CD4-positive, alpha-beta T cell (primary cell): ENCODE measurements around the gene EGLN3. TPM values are rescaled to one million over a fixed set of nuclear protein-coding genes. Genes with fewer than 3 reads are reported as not detected.

Experiments
- ATAC-seq: fragments of 200-7000 bp; cut with Tn5 transposase; one replicate; pipeline ENCODE4 v1.10.0; 2022; ENCODE audit warnings: mild to moderate bottlenecking; ENCODE audit not compliant: poor library complexity
- CTCF ChIA-PET: fragments of 350-600 bp; sonication (Branson Sonifier 250); formaldehyde crosslinking; loops from one replicate; lab custom pipeline; 2021; ENCODE audit warnings: antibody characterized with exemption, inconsistent platforms; lab: Charles Lee
- POLR2A ChIA-PET: fragments of 350-600 bp; sonication (Branson Sonifier 250); formaldehyde crosslinking; loops from one replicate; lab custom pipeline; 2021; ENCODE audit warnings: antibody characterized with exemption, inconsistent platforms; lab: Charles Lee
- DNase-seq, 14 experiments: peaks; one replicate each; pipeline ENCODE4 v3.0.0-alpha.2; 2013 to 2020; ENCODE audit warnings: mixed read lengths in 2 of 14
- H3K27ac ChIP-seq, 2 donors: one replicate each; pipeline versions ENCODE4 v1.5.1 to v1.7.0; 2013; ENCODE audit warnings: low read length in 2 of 2, low read depth in 1 of 2, mild to moderate bottlenecking in 1 of 2
- H3K27me3 ChIP-seq, 2 experiments: 1 replicate in 1 of 2; 2 replicates in 1 of 2; pipeline versions ENCODE4 v1.6.1 to v1.7.0; 2013; ENCODE audit warnings: low read length in 2 of 2, control low read depth in 1 of 2, mild to moderate bottlenecking in 1 of 2, moderate library complexity in 1 of 2; ENCODE audit not compliant: insufficient read depth in 2 of 2, control insufficient read depth in 1 of 2
- H3K36me3 ChIP-seq: one replicate; pipeline ENCODE4 v1.6.1; 2013; ENCODE audit warnings: low read length, control low read depth; ENCODE audit not compliant: insufficient read depth
- H3K4me1 ChIP-seq: one replicate; pipeline ENCODE4 v1.6.1; 2013; ENCODE audit warnings: low read length, control low read depth; ENCODE audit not compliant: insufficient read depth
- H3K4me3 ChIP-seq: one replicate; pipeline ENCODE4 v1.5.1; 2013; ENCODE audit warnings: mild to moderate bottlenecking, low read length, moderate library complexity
- H3K9me3 ChIP-seq, 2 experiments: 1 replicate in 1 of 2; 2 replicates in 1 of 2; pipeline versions ENCODE4 v1.6.1 to v1.7.0; 2013; ENCODE audit warnings: low read length in 2 of 2, mild to moderate bottlenecking in 2 of 2, control low read depth in 1 of 2, moderate library complexity in 1 of 2; ENCODE audit not compliant: control insufficient read depth in 1 of 2, insufficient read depth in 1 of 2
- H3K27ac Mint-ChIP-seq: one replicate; pipeline ENCODE4 v1.8.0; 2020; ENCODE audit warnings: mixed read lengths
- H3K27me3 Mint-ChIP-seq: one replicate; pipeline ENCODE4 v1.8.0; 2021; ENCODE audit warnings: mixed read lengths
- H3K36me3 Mint-ChIP-seq: one replicate; pipeline ENCODE4 v1.8.0; 2021; ENCODE audit warnings: low read depth, mixed read lengths
- H3K4me1 Mint-ChIP-seq: one replicate; pipeline ENCODE4 v1.8.0; 2021; ENCODE audit warnings: low read depth, mixed read lengths
- H3K4me3 Mint-ChIP-seq: one replicate; pipeline ENCODE4 v1.8.0; 2020; ENCODE audit warnings: mild to moderate bottlenecking, mixed read lengths
- H3K9me3 Mint-ChIP-seq: one replicate; pipeline ENCODE4 v1.8.0; 2020; ENCODE audit warnings: mixed read lengths
- intact Hi-C, 2 experiments: fragments of 100-400 bp; cut with DNase I in 1 of 2; cut with micrococcal nuclease in 1 of 2; formaldehyde crosslinking; loops; one replicate each; pipeline versions ENCODE4 v1.15.1 to v1.9.0; 2023 to 2025; cut with DNase I, micrococcal nuclease
- polyA plus RNA-seq, 2 donors: library from polyadenylated mRNA; unstranded; fragments of 120-200 nt; gene quantifications; one replicate each; pipeline ENCODE4 v1.2.1, GENCODE V29; 2013
- total RNA-seq, 174 experiments: library from RNA in 2 of 174; stranded (reverse) in 2 of 174; gene quantifications; one replicate each; pipeline ENCODE4 v1.2.3 and lab custom pipeline; 2021 to 2026
- TF ChIP-seq, protein P1 (sequence below): fragments of 200-600 bp; IDR thresholded peaks from one replicate; pipeline ENCODE4 v1.8.0; 2022; ENCODE audit warnings: antibody characterized with exemption, mild to moderate bottlenecking

EGLN3 gene
- total RNA-seq (1 to 10 TPM; 1.1 to 1.3 TPM), total RNA-seq (lab: John Stamatoyannopoulos, UW) (0.79 to 27.3 (median 5.0) reads per million in 172 experiments)
- polyA plus RNA-seq (2013, experiment 1 of 2), result 6.1 TPM
- polyA plus RNA-seq (2013, experiment 2 of 2), result 9.9 TPM

- Histone ChIP-seq H3K27me3 (peaks cover 12 to 28% of the 10 kb centered on the region in 2 experiments), H3K36me3 (no peaks in the 10 kb centered on the region), H3K4me1 (peaks cover 19% of the 10 kb centered on the region), H3K9me3 (peaks cover 0 to 7% of the 10 kb centered on the region in 2 experiments), H3K27ac (no peak within 1 kb of the TSS), H3K4me3 (peak within 1 kb of the TSS; percentile 68)
- TF ChIP-seq, protein P1, sequence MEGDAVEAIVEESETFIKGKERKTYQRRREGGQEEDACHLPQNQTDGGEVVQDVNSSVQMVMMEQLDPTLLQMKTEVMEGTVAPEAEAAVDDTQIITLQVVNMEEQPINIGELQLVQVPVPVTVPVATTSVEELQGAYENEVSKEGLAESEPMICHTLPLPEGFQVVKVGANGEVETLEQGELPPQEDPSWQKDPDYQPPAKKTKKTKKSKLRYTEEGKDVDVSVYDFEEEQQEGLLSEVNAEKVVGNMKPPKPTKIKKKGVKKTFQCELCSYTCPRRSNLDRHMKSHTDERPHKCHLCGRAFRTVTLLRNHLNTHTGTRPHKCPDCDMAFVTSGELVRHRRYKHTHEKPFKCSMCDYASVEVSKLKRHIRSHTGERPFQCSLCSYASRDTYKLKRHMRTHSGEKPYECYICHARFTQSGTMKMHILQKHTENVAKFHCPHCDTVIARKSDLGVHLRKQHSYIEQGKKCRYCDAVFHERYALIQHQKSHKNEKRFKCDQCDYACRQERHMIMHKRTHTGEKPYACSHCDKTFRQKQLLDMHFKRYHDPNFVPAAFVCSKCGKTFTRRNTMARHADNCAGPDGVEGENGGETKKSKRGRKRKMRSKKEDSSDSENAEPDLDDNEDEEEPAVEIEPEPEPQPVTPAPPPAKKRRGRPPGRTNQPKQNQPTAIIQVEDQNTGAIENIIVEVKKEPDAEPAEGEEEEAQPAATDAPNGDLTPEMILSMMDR, result no peak
- ChIA-PET POLR2A (no interaction called here), CTCF (no interaction called here)
- Mint-ChIP-seq H3K4me3 (peak within 1 kb of the TSS; percentile 71), H3K27ac (no peak within 1 kb of the TSS), H3K36me3 (no peaks in the 10 kb centered on the region), H3K9me3 (no peaks in the 10 kb centered on the region), H3K27me3 (peaks cover 63% of the 10 kb centered on the region), H3K4me1 (peaks cover 31% of the 10 kb centered on the region)
- ATAC-seq (peak; percentile 39), DNase-seq (peak in 12 of 14 experiments; percentile 19 to 69 (median 38))
- intact Hi-C loops, result no loop called here
These were observed at the start of gene EGLN3 for GRCh38 chr14:33950320-33951182. Gene EGLN3, minus strand, starts transcription at chr14:33951074. Its CDS starts 322 bp downstream, at chr14:33950752.

DNA sequence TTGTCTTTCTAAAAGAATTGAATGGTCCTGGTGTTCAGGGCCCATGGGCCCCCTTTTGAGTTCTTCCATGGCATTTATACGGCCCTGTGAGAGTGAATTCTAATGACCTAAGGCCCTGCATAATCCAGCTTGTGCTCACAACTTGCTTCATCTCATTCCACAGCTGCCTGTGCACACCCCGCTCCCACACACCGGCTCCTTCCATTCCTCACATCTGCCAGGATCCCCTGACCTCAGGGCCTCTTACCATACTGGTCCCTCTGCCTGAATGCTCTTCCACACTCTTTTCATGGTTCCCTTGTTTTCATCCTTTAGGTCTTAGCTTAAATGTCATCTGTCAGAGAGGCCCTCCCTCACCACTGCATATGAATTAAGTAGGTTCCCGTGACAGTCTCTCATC, 49.5 kb upstream of the EGLN3 start:
- no peaks in the 10 kb centered on the region for H3K4me1 ChIP-seq
- H3K27me3 Mint-ChIP-seq, result no peaks in the 10 kb centered on the region
- no peaks in the 10 kb centered on the region for H3K27me3 ChIP-seq
- intact Hi-C loops, result no loop called here
- H3K9me3 Mint-ChIP-seq, result no peaks in the 10 kb centered on the region
- H3K9me3 ChIP-seq, result no peaks in the 10 kb centered on the region
- ChIA-PET CTCF (no interaction called here), POLR2A (no interaction called here)
- no peak overlapping the region for H3K27ac Mint-ChIP-seq
- DNase-seq (no peak), ATAC-seq (no peak)
- TF ChIP-seq, protein P1, result no peak
- no peaks in the 10 kb centered on the region for H3K4me1 Mint-ChIP-seq
- H3K4me3 ChIP-seq, result no peak overlapping the region
- no peak overlapping the region for H3K27ac ChIP-seq
- H3K36me3 ChIP-seq, result no peaks in the 10 kb centered on the region
- no peak overlapping the region for H3K4me3 Mint-ChIP-seq
- no peaks in the 10 kb centered on the region for H3K36me3 Mint-ChIP-seq

- POLR2A ChIA-PET, result no interaction called here
- DNase-seq, result no peak
- intact Hi-C loops, result no loop called here
- no peak for ATAC-seq
- Mint-ChIP-seq H3K27ac (no peak overlapping the region), H3K27me3 (no peaks in the 10 kb centered on the region), H3K4me1 (no peaks in the 10 kb centered on the region), H3K36me3 (no peaks in the 10 kb centered on the region), H3K9me3 (no peaks in the 10 kb centered on the region), H3K4me3 (no peak overlapping the region)
- no peaks in the 10 kb centered on the region for H3K4me1 ChIP-seq
- H3K36me3 ChIP-seq, result no peaks in the 10 kb centered on the region
- TF ChIP-seq, protein P1, result no peak
- H3K27ac ChIP-seq, result no peak overlapping the region
- H3K27me3 ChIP-seq, result no peaks in the 10 kb centered on the region
- no peaks in the 10 kb centered on the region for H3K9me3 ChIP-seq
- no peak overlapping the region for H3K4me3 ChIP-seq
- CTCF ChIA-PET, result no interaction called here
These were observed 49.0 kb upstream of the EGLN3 start for GRCh38 chr14:33999771-34000291.
